ENCODE results near the gene SNRNP70.
A peak's percentile ranks its signal among the peaks of the same experiment; 100 is the strongest.
"Not testable (repeated sequence)": the region's sequence is repeated elsewhere in the genome, so short reads cannot be mapped to it uniquely, and the experiment has no call there.

Gene SNRNP70

GRCh38 chr19:49069026-49069425 lies 16.2 kb upstream of the SNRNP70 start:
- H3K36me3 ChIP-seq: no peaks in the 10 kb centered on the region
- H3K4me3 ChIP-seq (ENCODE audit: low read depth, low read length): no peak overlapping the region
- no peaks in the 10 kb centered on the region for H3K9me3 ChIP-seq
- no peak for DNase-seq
- 0 out of 2 replicates have a peak, but pooled peaks cover 3% of the 10 kb centered on the region for H3K4me1 ChIP-seq
- H3K27me3 ChIP-seq: peaks cover 15% of the 10 kb centered on the region
- TF ChIP-seq CTCF (IDR thresholded peaks at IDR 0.05; ENCODE audit: low read depth, low read length): no peak

GRCh38 chr19:49070416-49070815 lies 14.8 kb upstream of the SNRNP70 start:
- H3K9me3 ChIP-seq: no peaks in the 10 kb centered on the region
- no peaks in the 10 kb centered on the region for H3K36me3 ChIP-seq
- 0 out of 2 replicates have a peak, but pooled peaks cover 1% of the 10 kb centered on the region for H3K4me1 ChIP-seq
- peaks cover 15% of the 10 kb centered on the region for H3K27me3 ChIP-seq
- no peak for DNase-seq
- no peak for TF ChIP-seq CTCF (IDR thresholded peaks at IDR 0.05; ENCODE audit: low read depth, low read length)
- no peak overlapping the region for H3K4me3 ChIP-seq (ENCODE audit: low read depth, low read length)

- no peak for DNase-seq
- H3K4me1 ChIP-seq: no peaks in the 10 kb centered on the region
- H3K4me3 ChIP-seq (ENCODE audit: low read depth, low read length): no peak overlapping the region
- H3K9me3 ChIP-seq: no peaks in the 10 kb centered on the region
- H3K27me3 ChIP-seq: peaks cover 15% of the 10 kb centered on the region
- no peaks in the 10 kb centered on the region for H3K36me3 ChIP-seq
- no peak for TF ChIP-seq CTCF (IDR thresholded peaks at IDR 0.05; ENCODE audit: low read depth, low read length)
Measured at GRCh38 chr19:49071860-49072547, 13.2 kb upstream of the SNRNP70 start.

GRCh38 chr19:49073514-49074378 lies 11.5 kb upstream of the SNRNP70 start:
- Histone ChIP-seq H3K27me3 (peaks cover 15% of the 10 kb centered on the region), H3K36me3 (no peaks in the 10 kb centered on the region), H3K4me3 (ENCODE audit: low read depth, low read length) (no peak overlapping the region), H3K4me1 (no peaks in the 10 kb centered on the region), H3K9me3 (no peaks in the 10 kb centered on the region)
- peak; percentile 63 for DNase-seq
- peak; percentile 54 for TF ChIP-seq CTCF (IDR thresholded peaks at IDR 0.05; ENCODE audit: low read depth, low read length)

GRCh38 chr19:49074869-49075268 lies 10.4 kb upstream of the SNRNP70 start:
- peaks cover 15% of the 10 kb centered on the region for H3K27me3 ChIP-seq
- peak; percentile 77 for DNase-seq
- TF ChIP-seq CTCF (IDR thresholded peaks at IDR 0.05; ENCODE audit: low read depth, low read length): peak; percentile 65
- not testable (repeated sequence) for H3K9me3 ChIP-seq; H3K4me1 ChIP-seq; H3K4me3 ChIP-seq (ENCODE audit: low read depth, low read length); H3K36me3 ChIP-seq

GRCh38 chr19:49080392-49080791 lies 4.9 kb upstream of the SNRNP70 start:
- no peak for TF ChIP-seq CTCF (IDR thresholded peaks at IDR 0.05; ENCODE audit: low read depth, low read length)

More at GRCh38 chr19:49080392-49080791, 4.9 kb upstream of the SNRNP70 start:
- Histone ChIP-seq H3K4me3 (ENCODE audit: low read depth, low read length) (no peak overlapping the region), H3K9me3 (no peaks in the 10 kb centered on the region), H3K27me3 (no peaks in the 10 kb centered on the region), H3K4me1 (peaks cover 3% of the 10 kb centered on the region), H3K36me3 (no peaks in the 10 kb centered on the region)
- DNase-seq: no peak

Data from BE2C (cell line).